ENCODE results near the gene ALKBH1.

DNA sequence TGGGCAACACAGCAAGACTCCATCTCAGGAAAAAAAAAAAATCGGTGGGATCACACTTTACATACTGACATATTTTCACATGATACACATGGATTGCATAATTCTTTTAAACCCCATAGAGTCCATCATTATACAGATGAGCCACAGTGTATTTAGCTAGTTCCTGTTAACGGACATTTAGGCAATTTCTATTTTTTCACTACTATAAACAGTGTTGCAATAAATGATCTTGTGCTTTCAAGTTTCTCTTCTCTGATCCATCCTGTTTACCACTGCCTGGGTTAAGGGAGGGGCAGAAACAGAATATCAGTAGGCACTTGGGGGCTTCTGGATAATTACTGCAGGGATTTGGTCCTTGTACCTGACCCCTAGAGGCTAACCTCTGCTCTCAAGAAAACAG, 48.0 kb downstream of the ALKBH1 start:
- TF ChIP-seq, protein P1, sequence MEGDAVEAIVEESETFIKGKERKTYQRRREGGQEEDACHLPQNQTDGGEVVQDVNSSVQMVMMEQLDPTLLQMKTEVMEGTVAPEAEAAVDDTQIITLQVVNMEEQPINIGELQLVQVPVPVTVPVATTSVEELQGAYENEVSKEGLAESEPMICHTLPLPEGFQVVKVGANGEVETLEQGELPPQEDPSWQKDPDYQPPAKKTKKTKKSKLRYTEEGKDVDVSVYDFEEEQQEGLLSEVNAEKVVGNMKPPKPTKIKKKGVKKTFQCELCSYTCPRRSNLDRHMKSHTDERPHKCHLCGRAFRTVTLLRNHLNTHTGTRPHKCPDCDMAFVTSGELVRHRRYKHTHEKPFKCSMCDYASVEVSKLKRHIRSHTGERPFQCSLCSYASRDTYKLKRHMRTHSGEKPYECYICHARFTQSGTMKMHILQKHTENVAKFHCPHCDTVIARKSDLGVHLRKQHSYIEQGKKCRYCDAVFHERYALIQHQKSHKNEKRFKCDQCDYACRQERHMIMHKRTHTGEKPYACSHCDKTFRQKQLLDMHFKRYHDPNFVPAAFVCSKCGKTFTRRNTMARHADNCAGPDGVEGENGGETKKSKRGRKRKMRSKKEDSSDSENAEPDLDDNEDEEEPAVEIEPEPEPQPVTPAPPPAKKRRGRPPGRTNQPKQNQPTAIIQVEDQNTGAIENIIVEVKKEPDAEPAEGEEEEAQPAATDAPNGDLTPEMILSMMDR (IDR thresholded peaks at IDR 0.05; ENCODE audit: low read depth, low read length): no peak
- no peak for TF ChIP-seq POLR2A (IDR thresholded peaks at IDR 0.05; ENCODE audit: extremely low read depth, insufficient read length)
- TF ChIP-seq, protein P2, sequence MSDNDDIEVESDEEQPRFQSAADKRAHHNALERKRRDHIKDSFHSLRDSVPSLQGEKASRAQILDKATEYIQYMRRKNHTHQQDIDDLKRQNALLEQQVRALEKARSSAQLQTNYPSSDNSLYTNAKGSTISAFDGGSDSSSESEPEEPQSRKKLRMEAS (IDR thresholded peaks at IDR 0.05; ENCODE audit: low read depth, low read length): no peak

Data from NB4 (cell line).